GM12878 (cell line): ENCODE data around the gene AKAP7. TPM values are rescaled to one million over a fixed set of nuclear protein-coding genes. Genes with fewer than 3 reads are reported as not detected.

Experiments used
- ATAC-seq: fragments of 200-7000 bp; cut with Tn5 transposase; 3 replicates; pipeline ENCODE4 v1.9.1; 2020; ENCODE audit warnings: mild to moderate bottlenecking, moderate library complexity
- BruUV-seq: library from RNA; stranded (reverse); fragments of 400-500 nt; replicated peaks from 2 replicates; lab custom pipeline; 2021; lab: Mats Ljungman, UMichigan
- CTCF ChIA-PET: fragments of 300-600 bp; sonication (Branson Sonifier 250); formaldehyde crosslinking; extraction: SDS; loops from one replicate; lab custom pipeline; 2021; ENCODE audit warnings: inconsistent platforms; lab: Yijun Ruan, JAX
- POLR2A ChIA-PET: fragments of 350-600 bp; formaldehyde crosslinking; extraction: SDS; loops from one replicate; lab custom pipeline; 2021; ENCODE audit warnings: inconsistent platforms; lab: Charles Lee
- RAD21 ChIA-PET: fragments of 300-600 bp; sonication (Branson Sonifier 250); formaldehyde crosslinking; loops from one replicate; lab custom pipeline; 2023; ENCODE audit warnings: antibody characterized with exemption; ENCODE audit not compliant: unreplicated experiment; lab: Charles Lee
- SMC1A ChIA-PET: fragments of 300-600 bp; sonication (Branson Sonifier 250); formaldehyde crosslinking; loops from one replicate; lab custom pipeline; 2023; ENCODE audit not compliant: unreplicated experiment, uncharacterized antibody; lab: Charles Lee
- DNase-seq: peaks from one replicate; pipeline ENCODE4 v3.0.0-alpha.2; 2011; ENCODE audit warnings: low read depth, low spot score
- FAIRE-seq: peaks from 3 replicates; lab custom pipeline; 2011; peaks lifted over from hg19 to GRCh38; lab: Jason Lieb, UNC
- H2AFZ ChIP-seq: 2 replicates; pipeline ENCODE4 v1.6.0; 2011; ENCODE audit warnings: low read depth, low read length, control low read depth; ENCODE audit not compliant: control insufficient read depth
- H3K27ac ChIP-seq: 2 replicates; pipeline ENCODE4 v1.5.1; 2011; ENCODE audit warnings: control low read depth; ENCODE audit not compliant: control insufficient read depth, insufficient read depth
- H3K27me3 ChIP-seq, 2 experiments: replicated peaks in 1 of 2; 2 replicates each; pipeline versions ENCODE4 v1.6.0 to v1.6.1; 2011; ENCODE audit warnings: low read length in 1 of 2; ENCODE audit not compliant: control insufficient read depth in 2 of 2, insufficient read depth in 2 of 2
- H3K36me3 ChIP-seq, 2 experiments: 2 replicates each; pipeline ENCODE4 v1.5.1; 2011; ENCODE audit warnings: low read length in 1 of 2; ENCODE audit not compliant: control insufficient read depth in 2 of 2, insufficient read depth in 2 of 2
- H3K4me1 ChIP-seq: 2 replicates; pipeline ENCODE4 v1.6.1; 2011; ENCODE audit warnings: mild to moderate bottlenecking, low read length, moderate library complexity, mixed read lengths; ENCODE audit not compliant: control insufficient read depth, insufficient read depth
- H3K4me2 ChIP-seq: 2 replicates; pipeline ENCODE4 v1.6.0; 2011; ENCODE audit warnings: control low read depth; ENCODE audit not compliant: control insufficient read depth, insufficient read depth
- H3K4me3 ChIP-seq: fragments of 200-600 bp; sonication (generic); 2 replicates; pipeline ENCODE4 v1.5.1; 2016
- H3K79me2 ChIP-seq: 2 replicates; pipeline ENCODE4 v1.6.0; 2011; ENCODE audit warnings: low read length; ENCODE audit not compliant: control insufficient read depth, insufficient read depth
- H3K9ac ChIP-seq: 2 replicates; pipeline ENCODE4 v1.8.0; 2011; ENCODE audit warnings: low read length, control low read depth, mixed read lengths; ENCODE audit not compliant: control insufficient read depth, insufficient read depth
- H3K9me3 ChIP-seq: replicated peaks from 3 replicates; pipeline ENCODE4 v1.5.1; 2011; ENCODE audit warnings: mild to moderate bottlenecking, low read length; ENCODE audit not compliant: control insufficient read depth, insufficient read depth
- H4K20me1 ChIP-seq: 2 replicates; pipeline ENCODE4 v1.6.0; 2011; ENCODE audit not compliant: control insufficient read depth, insufficient read depth
- BACH1 ChIP-seq: fragments of 450-650 bp; IDR thresholded peaks from 2 replicates; pipeline ENCODE4 v1.6.1; 2017; ENCODE audit warnings: mild to moderate bottlenecking, borderline replicate concordance
- CBX5 ChIP-seq: sonication (generic); IDR thresholded peaks from 2 replicates; pipeline ENCODE4 v1.6.1; 2016; ENCODE audit warnings: low read depth, moderate library complexity, mild to moderate bottlenecking, inconsistent platforms
- EED ChIP-seq: sonication (generic); IDR thresholded peaks from 2 replicates; pipeline ENCODE4 v1.6.1; 2016; ENCODE audit warnings: antibody characterized with exemption, low read depth
- FOXM1 ChIP-seq: IDR thresholded peaks from 2 replicates; pipeline ENCODE4 v1.6.1; 2012; ENCODE audit warnings: low read depth, mild to moderate bottlenecking, inconsistent platforms, low read length, moderate library complexity
- MXI1 ChIP-seq: fragments of 150-350 bp; IDR thresholded peaks from 2 replicates; pipeline ENCODE4 v1.6.1; 2011; ENCODE audit warnings: low read depth, mild to moderate bottlenecking, inconsistent platforms, low read length, improper control_type of control experiment
- RAD21 ChIP-seq: IDR thresholded peaks from 2 replicates; pipeline ENCODE4 v1.6.1; 2011; ENCODE audit warnings: mild to moderate bottlenecking, low read depth, low read length, moderate library complexity; ENCODE audit not compliant: insufficient read depth
- RB1 ChIP-seq: fragments of 450-650 bp; formaldehyde crosslinking; IDR thresholded peaks from 2 replicates; pipeline ENCODE4 v1.6.1; 2017; ENCODE audit warnings: mild to moderate bottlenecking, borderline replicate concordance
- SMAD1 ChIP-seq: fragments of 450-650 bp; IDR thresholded peaks from 2 replicates; pipeline ENCODE4 v1.6.1; 2018; ENCODE audit warnings: mild to moderate bottlenecking, low read depth; ENCODE audit not compliant: partially characterized antibody
- TCF7 ChIP-seq: IDR thresholded peaks from 2 replicates; pipeline ENCODE4 v1.6.1; 2014; ENCODE audit warnings: antibody characterized with exemption, borderline replicate concordance
- WGBS: methylation state at CpG from one replicate; pipeline ENCODE4 v1.1.6; 2016; ENCODE audit warnings: low lambda C conversion rate; ENCODE audit not compliant: insufficient replicate concordance, insufficient coverage; ENCODE audit errors: missing lambda C conversion rate; 5-methylcytosine and 5-hydroxymethylcytosine counted together
- in situ Hi-C: fragments of 300-500 bp; cut with MboI; formaldehyde crosslinking; loops from 9 replicates; pipeline ENCODE4 v1.14.3; 2018; ENCODE audit warnings: mixed read lengths
- intact Hi-C: fragments of 100-400 bp; cut with micrococcal nuclease; formaldehyde crosslinking; loops from one replicate; pipeline ENCODE4 v1.14.2; 2022; ENCODE audit not compliant: unreplicated experiment
- polyA plus RNA-seq, 11 experiments: library from polyadenylated mRNA; depleted of rRNA in 4 of 11; unstranded in 6 of 11; stranded (reverse) in 5 of 11; fragments of >200 nt; fragmentation: Nextera tagmentation in 4 of 11; fragmentation: Illumina TruSeq in 1 of 11; extraction: Ambion mirVana in 4 of 11; extraction: Trizol in 1 of 11; gene quantifications; 1 replicate in 1 of 11; 2 replicates in 10 of 11; pipeline versions ENCODE4 v1.2.1 to v1.2.3, GENCODE V29; 2011 to 2016; ENCODE audit warnings: inconsistent platforms in 2 of 11, missing spikeins in 2 of 11, low read depth in 1 of 11
- total RNA-seq, 4 experiments: library from RNA; depleted of rRNA in 3 of 4; stranded (reverse); fragments of >200 nt in 3 of 4; fragmentation: Illumina TruSeq in 1 of 4; extraction: Trizol in 1 of 4; gene quantifications; 2 replicates each; pipeline versions ENCODE4 v1.2.1 to v1.2.3, GENCODE V29; 2013 to 2021
- TF ChIP-seq, protein P1 (sequence below), 3 experiments: IDR thresholded peaks in 2 of 3; conservative IDR thresholded peaks in 1 of 3; 2 replicates each; pipeline ENCODE4 v1.5.1; 2011; ENCODE audit warnings: low read depth in 3 of 3, low read length in 3 of 3, mild to moderate bottlenecking in 3 of 3, control low read depth in 2 of 3, moderate library complexity in 2 of 3, inconsistent platforms in 1 of 3, mixed read lengths in 1 of 3; ENCODE audit not compliant: control insufficient read depth in 2 of 3, insufficient read depth in 1 of 3; ENCODE audit errors: extremely low read depth in 1 of 3
- TF ChIP-seq, protein P2 (sequence below): IDR thresholded peaks from 2 replicates; pipeline ENCODE4 v1.6.1; 2011; ENCODE audit warnings: borderline replicate concordance, low read depth, mild to moderate bottlenecking, moderate library complexity, mixed read lengths, low read length; ENCODE audit not compliant: insufficient read depth; ENCODE audit errors: extremely low read length
- TF ChIP-seq, protein P3 (sequence below): fragments of 450-650 bp; IDR thresholded peaks from 2 replicates; pipeline ENCODE4 v1.6.1; 2018; ENCODE audit warnings: borderline replicate concordance, mild to moderate bottlenecking; ENCODE audit not compliant: partially characterized antibody

Gene AKAP7
- total and polyA plus RNA-seq, 10 of the 15 experiments (the other 5 are each of a cell fraction or from before 2014, with no cell fraction given), result 0.06 to 0.58 (median 0.28) TPM; not detected in 1

DNA sequence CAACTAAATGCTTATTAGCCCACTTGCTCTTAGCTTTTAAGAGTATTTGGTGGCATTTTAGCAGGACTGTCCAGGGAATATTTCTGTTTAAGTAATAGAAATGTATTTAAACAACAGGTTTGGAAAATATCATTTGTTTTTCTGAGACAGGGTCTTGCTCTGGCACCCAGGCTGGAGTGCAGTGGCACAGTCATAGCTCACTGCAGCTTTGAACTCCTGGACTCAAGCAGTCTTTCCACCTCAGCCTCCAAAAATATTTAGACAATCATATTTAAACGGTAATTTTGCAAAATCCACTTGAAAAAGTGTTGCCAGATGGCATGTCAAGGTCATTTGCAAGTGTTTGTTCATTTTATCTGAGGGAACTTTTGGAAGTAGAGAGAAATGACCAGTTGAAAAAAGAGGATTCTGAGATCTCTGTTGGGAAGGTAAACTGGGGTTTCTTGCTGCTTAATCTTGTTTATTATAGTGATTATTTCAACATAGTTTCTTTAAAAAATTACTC is 25.0 kb downstream of the AKAP7 start:
- intact Hi-C loops, result no loop called here
- Histone ChIP-seq H3K27ac (no peak overlapping the region), H3K4me3 (no peak overlapping the region), H3K27me3 (no peaks in the 10 kb centered on the region)
- ATAC-seq, result no peak
- no TSS peak for BruUV-seq
- no peak for DNase-seq
- SMC1A ChIA-PET, result no interaction called here
- TF ChIP-seq, protein P1, sequence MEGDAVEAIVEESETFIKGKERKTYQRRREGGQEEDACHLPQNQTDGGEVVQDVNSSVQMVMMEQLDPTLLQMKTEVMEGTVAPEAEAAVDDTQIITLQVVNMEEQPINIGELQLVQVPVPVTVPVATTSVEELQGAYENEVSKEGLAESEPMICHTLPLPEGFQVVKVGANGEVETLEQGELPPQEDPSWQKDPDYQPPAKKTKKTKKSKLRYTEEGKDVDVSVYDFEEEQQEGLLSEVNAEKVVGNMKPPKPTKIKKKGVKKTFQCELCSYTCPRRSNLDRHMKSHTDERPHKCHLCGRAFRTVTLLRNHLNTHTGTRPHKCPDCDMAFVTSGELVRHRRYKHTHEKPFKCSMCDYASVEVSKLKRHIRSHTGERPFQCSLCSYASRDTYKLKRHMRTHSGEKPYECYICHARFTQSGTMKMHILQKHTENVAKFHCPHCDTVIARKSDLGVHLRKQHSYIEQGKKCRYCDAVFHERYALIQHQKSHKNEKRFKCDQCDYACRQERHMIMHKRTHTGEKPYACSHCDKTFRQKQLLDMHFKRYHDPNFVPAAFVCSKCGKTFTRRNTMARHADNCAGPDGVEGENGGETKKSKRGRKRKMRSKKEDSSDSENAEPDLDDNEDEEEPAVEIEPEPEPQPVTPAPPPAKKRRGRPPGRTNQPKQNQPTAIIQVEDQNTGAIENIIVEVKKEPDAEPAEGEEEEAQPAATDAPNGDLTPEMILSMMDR (IDR thresholded peaks at IDR 0.05 in 2 of 3, conservative IDR thresholded peaks at IDR 0.05 in 1 of 3; ENCODE audit: control insufficient read depth in 2 of 3, extremely low read depth in 1 of 3, insufficient read depth in 1 of 3, low read depth in 3 of 3, low read length in 3 of 3), result no peak
- TF ChIP-seq FOXM1 (no peak), RAD21 (no peak), MXI1 (no peak), TCF7 (no peak), EED (no peak), BACH1 (no peak), RB1 (no peak), SMAD1 (no peak), CBX5 (no peak)
- TF ChIP-seq, protein P2, sequence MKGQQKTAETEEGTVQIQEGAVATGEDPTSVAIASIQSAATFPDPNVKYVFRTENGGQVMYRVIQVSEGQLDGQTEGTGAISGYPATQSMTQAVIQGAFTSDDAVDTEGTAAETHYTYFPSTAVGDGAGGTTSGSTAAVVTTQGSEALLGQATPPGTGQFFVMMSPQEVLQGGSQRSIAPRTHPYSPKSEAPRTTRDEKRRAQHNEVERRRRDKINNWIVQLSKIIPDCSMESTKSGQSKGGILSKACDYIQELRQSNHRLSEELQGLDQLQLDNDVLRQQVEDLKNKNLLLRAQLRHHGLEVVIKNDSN, result no peak
- TF ChIP-seq, protein P3, sequence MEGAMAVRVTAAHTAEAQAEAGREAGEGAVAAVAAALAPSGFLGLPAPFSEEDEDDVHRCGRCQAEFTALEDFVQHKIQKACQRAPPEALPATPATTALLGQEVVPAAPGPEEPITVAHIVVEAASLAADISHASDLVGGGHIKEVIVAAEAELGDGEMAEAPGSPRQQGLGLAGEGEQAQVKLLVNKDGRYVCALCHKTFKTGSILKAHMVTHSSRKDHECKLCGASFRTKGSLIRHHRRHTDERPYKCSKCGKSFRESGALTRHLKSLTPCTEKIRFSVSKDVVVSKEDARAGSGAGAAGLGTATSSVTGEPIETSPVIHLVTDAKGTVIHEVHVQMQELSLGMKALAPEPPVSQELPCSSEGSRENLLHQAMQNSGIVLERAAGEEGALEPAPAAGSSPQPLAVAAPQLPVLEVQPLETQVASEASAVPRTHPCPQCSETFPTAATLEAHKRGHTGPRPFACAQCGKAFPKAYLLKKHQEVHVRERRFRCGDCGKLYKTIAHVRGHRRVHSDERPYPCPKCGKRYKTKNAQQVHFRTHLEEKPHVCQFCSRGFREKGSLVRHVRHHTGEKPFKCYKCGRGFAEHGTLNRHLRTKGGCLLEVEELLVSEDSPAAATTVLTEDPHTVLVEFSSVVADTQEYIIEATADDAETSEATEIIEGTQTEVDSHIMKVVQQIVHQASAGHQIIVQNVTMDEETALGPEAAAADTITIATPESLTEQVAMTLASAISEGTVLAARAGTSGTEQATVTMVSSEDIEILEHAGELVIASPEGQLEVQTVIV, result no peak
- TF ChIP-seq, all 136 proteins: peak for 0
- in situ Hi-C loops, result no loop called here
- Histone ChIP-seq H3K4me2 (no peak overlapping the region), H3K79me2 (no peaks in the 10 kb centered on the region), H2AFZ (no peak overlapping the region), H3K36me3 (no peaks in the 10 kb centered on the region), H3K4me1 (no peaks in the 10 kb centered on the region), H4K20me1 (no peaks in the 10 kb centered on the region), H3K9me3 (no peaks in the 10 kb centered on the region), H3K9ac (no peak overlapping the region)
- ChIA-PET CTCF (interaction anchor here (1.5 kb wide), 1 partner anchor 22 kb away, joined by 4 read pairs; no protein-coding TSS in a partner anchor), RAD21 (no interaction called here), POLR2A (no interaction called here)
- 0% methylated on average over 1 of the region's 1 CpG for WGBS
- no peak for FAIRE-seq
